HCEC 1CT (cell line): Measurements from ENCODE around the gene MAML2.

Source experiments
- DNase-seq: peaks from one replicate; pipeline ENCODE4 v3.0.0-alpha.2; 2017

The MAML2 gene

GRCh38 chr11:95996621-95997235, 346.3 kb downstream of the MAML2 start:
- no peak for DNase-seq

GRCh38 chr11:95994329-95994728, 348.7 kb downstream of the MAML2 start:
- no peak for DNase-seq

GRCh38 chr11:95993438-95994298, 349.3 kb downstream of the MAML2 start:
- no peak for DNase-seq

GRCh38 chr11:95991545-95991944, 351.4 kb downstream of the MAML2 start:
- no peak for DNase-seq

- DNase-seq = no peak
Observed at GRCh38 chr11:95991101-95991500, 351.9 kb downstream of the MAML2 start.

DNA sequence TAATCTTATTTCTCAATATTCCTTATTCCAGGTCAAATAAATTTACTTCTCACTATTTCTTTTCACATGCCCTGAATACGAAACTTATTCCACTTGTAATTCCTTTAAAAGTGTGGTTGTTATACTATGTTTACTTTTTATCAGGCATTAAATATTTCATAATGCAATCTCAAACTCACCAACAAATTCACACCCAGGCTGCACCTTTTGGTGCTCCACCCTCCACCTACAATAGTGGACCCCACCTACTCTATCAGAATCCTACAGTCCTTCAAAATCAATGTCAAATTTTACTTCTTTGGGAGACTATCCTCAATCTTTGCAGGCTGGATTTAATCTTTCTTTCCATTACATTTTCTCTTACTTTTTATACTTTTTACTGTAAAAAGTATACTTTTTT, 353.2 kb downstream of the MAML2 start:
- DNase-seq = no peak

DNA sequence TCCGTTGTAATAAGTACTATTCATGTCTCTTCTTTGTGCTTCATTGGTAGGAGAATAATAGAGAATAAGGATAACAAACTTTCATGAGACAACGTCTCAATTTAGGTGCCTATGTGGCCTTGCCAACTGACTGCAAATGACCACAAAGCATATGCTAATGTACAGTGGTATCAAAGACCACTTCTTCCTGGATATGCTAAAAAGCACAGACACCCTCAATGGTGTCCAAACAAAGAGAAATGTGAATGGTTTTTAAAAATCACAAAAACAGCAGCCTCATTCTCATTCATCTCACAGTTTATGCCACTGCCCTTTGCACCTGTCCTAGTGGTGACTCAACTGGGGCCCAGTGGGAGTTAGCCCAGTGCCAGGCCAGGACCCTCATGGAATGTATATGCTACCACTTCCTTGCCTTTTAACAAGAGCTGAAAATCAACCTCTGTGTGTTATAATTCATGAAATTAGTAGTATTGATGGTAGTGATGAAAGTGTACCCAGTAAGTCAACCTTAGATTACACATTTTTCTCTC, 353.9 kb downstream of the MAML2 start:
- no peak for DNase-seq

DNA sequence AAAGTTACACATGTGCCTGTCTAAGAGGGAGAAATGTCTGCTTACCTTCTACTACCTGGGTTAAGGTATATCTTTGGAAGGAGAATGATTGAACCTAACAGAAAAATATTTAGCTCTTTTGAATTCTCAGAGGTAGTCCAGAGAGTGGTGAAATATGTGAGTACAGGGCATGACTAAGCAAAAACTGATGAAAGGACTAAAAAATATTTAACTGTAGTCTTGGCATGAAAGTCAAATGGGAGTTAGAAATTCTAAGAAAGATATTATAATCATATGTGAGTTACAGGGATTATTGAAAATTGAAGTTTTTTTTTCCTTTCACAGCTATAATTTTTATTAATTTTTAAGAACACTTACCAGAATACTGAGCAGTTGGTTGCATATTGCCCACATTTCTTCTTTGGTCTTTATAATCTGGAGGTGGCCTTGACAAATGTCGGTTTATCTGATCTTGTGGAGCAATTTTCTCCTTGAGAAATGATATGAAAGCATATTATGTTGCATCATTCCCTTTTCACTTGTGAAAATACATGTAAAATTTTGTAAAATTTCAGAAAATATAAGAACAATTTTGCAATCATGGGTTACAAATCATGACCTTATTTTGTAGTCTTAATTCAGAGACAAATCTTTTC, 357.7 kb downstream of the MAML2 start:
- peak; percentile 35 for DNase-seq

GRCh38 chr11:95984072-95984471, 358.9 kb downstream of the MAML2 start:
- DNase-seq = no peak

GRCh38 chr11:95977534-95978174, 365.3 kb downstream of the MAML2 start:
- peak; percentile 70 for DNase-seq

DNA sequence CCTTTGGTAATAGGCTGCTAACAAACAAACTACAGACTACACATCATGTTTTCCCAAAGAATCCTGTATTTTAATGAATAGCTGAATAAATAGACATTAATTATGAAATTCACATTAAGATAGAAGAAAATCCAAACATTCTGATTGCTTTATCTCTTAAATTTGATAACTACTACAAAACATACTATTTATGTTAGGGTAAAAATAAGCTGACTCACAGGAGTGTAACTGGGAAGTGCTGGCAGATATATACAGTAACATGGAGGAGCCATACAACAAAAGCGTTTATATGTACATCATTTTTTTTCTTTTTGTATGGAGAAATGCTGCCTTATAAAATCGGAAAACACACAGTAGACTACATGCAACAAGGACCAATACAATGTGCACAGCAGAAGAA, 366.4 kb downstream of the MAML2 start:
- no peak for DNase-seq

GRCh38 chr11:95975343-95975742, 367.7 kb downstream of the MAML2 start:
- DNase-seq = no peak

DNA sequence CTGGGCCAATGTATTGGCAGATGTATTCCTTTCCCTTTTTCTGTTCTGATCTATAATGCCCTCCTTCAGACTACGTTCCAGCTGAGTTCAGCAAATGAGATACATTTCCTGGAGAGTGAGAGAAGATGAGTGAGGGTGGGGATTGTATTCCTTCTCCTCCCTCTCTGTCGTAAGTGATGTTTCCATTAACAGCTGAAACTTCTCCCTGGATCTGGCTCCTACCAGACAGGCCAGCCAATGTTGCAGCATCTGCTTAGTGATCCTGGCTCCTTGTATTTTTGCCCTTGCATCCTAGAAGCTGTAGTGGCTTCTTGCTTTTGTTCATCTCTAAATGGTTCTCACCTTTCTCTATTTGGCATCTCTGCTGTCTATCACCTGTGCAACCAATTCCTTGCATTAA, 370.9 kb downstream of the MAML2 start:
- no peak for DNase-seq

DNA sequence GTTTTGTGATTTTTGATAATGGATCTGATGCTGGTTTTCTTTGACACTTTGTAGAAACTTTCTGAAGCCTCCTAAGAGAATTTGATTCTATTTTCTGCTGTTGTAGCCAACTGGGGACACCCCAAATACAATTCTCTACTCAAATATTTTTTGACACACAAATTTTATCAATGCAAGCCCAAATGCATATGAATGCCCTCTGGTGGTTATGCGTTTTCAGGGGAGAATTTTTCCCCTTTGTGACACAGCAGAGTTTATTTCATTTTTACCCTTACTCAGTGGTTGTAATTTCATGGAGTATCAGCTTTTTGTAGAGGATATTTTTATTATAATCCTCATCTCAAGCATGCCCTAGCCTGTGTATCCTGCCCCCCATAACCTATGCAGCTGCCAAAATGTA, 374.4 kb downstream of the MAML2 start:
- peak; percentile 21 for DNase-seq

DNA sequence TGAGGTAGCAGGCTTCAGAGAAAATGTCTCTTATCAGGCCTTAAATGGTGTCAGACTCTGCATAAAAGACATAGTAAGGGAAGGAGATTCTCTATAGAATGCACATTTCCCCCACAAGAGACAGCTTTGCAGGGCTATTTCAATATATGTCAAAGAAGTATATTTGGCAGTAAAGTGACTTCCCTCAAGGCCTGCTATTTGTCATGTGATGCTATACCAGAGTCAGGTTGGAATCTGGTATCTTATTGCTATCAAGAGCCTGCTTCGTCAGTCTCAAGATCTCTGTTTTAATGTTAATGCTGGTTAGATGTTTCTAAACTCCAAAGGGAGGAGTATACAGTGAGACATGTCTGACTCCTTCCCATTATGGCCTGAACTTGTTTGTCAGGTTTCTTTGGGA, 378.7 kb downstream of the MAML2 start:
- DNase-seq = no peak

- DNase-seq = no peak
Observed at GRCh38 chr11:95961758-95962157, 381.2 kb downstream of the MAML2 start.

DNA sequence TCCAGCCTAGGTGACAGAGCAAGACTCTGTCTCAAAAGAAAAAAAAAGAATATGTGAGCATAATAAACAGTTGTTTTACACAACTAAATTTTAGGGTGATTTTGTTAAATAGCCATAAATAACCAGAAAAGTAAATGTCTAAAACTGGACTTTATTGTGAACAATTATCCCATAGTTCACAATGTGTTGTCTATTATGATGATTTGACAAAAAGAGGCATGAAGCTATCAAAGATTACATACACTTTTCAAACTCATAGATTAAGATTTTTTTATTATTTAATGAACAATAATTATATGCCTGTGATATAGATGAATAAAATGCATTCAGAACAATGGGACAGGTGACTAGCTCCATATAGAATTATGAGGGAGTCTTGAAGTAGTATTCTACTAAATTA, 392.1 kb downstream of the MAML2 start:
- DNase-seq = no peak

- no peak for DNase-seq
Observed at GRCh38 chr11:95948637-95949036, 394.4 kb downstream of the MAML2 start.

- DNase-seq = no peak
Observed at GRCh38 chr11:95944623-95945022, 398.4 kb downstream of the MAML2 start.

DNA sequence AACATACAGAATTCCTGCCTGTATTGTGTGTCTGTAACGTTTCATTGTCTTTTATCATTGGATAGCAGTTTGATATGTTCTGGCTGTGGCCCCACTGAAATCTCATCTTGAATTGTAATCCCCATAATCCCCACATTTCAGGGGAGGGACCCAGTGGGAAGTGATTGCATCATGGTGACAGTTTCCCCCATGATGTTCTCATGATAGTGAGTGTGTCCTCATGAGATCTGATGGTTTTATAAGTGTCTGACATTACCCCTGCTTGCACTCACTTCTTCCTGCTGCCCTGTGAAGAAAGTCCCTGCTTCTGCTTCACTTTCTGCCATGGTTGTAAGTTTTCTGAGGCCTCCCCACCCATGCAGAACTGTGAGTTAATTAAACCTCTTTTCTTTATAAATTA, 399.4 kb downstream of the MAML2 start:
- no peak for DNase-seq

DNA sequence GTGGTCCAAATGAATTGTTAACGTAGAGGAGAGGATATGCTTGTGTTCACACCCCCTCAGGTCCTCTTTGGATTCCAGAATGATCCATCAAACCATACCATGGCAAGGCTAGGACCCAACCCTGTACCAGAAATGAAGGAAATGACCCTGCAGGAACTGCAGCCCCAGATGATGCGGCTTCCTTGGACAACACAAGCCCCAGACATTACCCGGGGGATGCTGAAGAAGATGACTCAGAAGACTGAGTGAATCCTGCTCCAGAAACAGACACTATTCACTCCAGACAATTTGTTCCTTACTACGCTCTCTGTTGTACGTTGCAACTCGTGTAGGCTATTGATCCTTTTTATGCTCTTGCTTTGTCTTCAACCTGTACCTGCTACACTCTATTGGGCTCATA, 403.9 kb downstream of the MAML2 start:
- no peak for DNase-seq

DNA sequence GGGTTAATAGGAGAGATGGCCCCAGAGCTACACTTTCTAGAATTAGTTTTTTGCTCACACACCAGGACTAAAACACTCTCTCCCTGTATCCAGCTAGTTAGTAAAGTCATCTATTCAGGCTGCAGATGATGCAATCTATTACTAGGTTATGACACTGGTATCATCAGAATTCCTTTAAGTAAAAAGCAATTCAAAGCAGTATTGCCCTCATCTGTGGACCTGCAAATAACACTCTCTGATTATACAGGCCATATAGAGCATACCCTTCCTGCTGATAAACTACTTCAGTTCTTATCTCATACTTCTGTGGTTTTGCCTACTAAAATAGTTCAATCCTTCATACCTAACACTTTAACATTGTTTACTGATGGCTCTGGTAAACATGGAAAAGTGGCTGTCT, 405.6 kb downstream of the MAML2 start:
- peak; percentile 17 for DNase-seq

GRCh38 chr11:95933594-95933993, 409.4 kb downstream of the MAML2 start:
- no peak for DNase-seq
